Peyer's patch (tissue), 4 donors: Measurements from ENCODE around the gene PSORS1C2. TPM values are rescaled to one million over a fixed set of nuclear protein-coding genes. Genes with fewer than 3 reads are reported as not detected.
"Not testable (repeated sequence)": the region's sequence is repeated elsewhere in the genome, so short reads cannot be mapped to it uniquely, and the experiment has no call there.

Source experiments
- DNase-seq, 3 donors: peaks; one replicate each; pipeline ENCODE4 v3.0.0-alpha.2; 2017 to 2019
- H3K27ac ChIP-seq, 4 donors: fragments of 200-600 bp; sonication (generic); one replicate each; pipeline ENCODE4 v1.5.1; 2016 to 2019
- H3K27me3 ChIP-seq, 2 donors: fragments of 200-600 bp; sonication (generic); one replicate each; pipeline ENCODE4 v1.5.1; 2019
- H3K36me3 ChIP-seq, 3 donors: fragments of 200-600 bp; sonication (generic); one replicate each; pipeline ENCODE4 v1.5.1; 2016 to 2019
- H3K4me1 ChIP-seq, 4 donors: fragments of 200-600 bp; sonication (generic); one replicate each; pipeline ENCODE4 v1.5.1; 2016 to 2019
- H3K4me3 ChIP-seq, 4 donors: fragments of 200-600 bp; sonication (generic); 1 replicate in 3 of 4; 2 replicates in 1 of 4; pipeline ENCODE4 v1.5.1; 2016 to 2019; ENCODE audit warnings: mild to moderate bottlenecking in 1 of 4
- H3K9me3 ChIP-seq, 4 donors: fragments of 200-600 bp; sonication (generic); one replicate each; pipeline ENCODE4 v1.5.1; 2016 to 2019; ENCODE audit warnings: mild to moderate bottlenecking in 1 of 4
- POLR2A ChIP-seq, 2 donors: fragments of 450-650 bp; IDR thresholded peaks; one replicate each; pipeline ENCODE4 v1.5.1; 2017; ENCODE audit warnings: antibody characterized with exemption in 2 of 2, mild to moderate bottlenecking in 2 of 2, moderate library complexity in 2 of 2
- total RNA-seq, 4 donors: library from RNA; depleted of rRNA; stranded (reverse); fragments of >200 nt; gene quantifications; one replicate each; pipeline ENCODE4 v1.1.0, GENCODE V29; 2016
- TF ChIP-seq, protein P1 (sequence below), 6 experiments: fragments of 450-650 bp in 4 of 6; fragments of 200-600 bp in 2 of 6; sonication (generic) in 1 of 6; IDR thresholded peaks; one replicate each; pipeline ENCODE4 v1.5.1; 2017 to 2019; ENCODE audit warnings: antibody characterized with exemption in 6 of 6, mild to moderate bottlenecking in 3 of 6, moderate library complexity in 1 of 6

The PSORS1C2 gene
- total RNA-seq, 4 donors from 2014 or later = not detected

GRCh38 chr6:31173406-31173805 lies 34.5 kb upstream of the PSORS1C2 start:
- H3K4me3 ChIP-seq = no peak overlapping the region
- H3K27ac ChIP-seq = no peak overlapping the region
- no peaks in the 10 kb centered on the region for H3K27me3 ChIP-seq
- no peak for DNase-seq
- H3K9me3 ChIP-seq = no peaks in the 10 kb centered on the region
- TF ChIP-seq, protein P1, sequence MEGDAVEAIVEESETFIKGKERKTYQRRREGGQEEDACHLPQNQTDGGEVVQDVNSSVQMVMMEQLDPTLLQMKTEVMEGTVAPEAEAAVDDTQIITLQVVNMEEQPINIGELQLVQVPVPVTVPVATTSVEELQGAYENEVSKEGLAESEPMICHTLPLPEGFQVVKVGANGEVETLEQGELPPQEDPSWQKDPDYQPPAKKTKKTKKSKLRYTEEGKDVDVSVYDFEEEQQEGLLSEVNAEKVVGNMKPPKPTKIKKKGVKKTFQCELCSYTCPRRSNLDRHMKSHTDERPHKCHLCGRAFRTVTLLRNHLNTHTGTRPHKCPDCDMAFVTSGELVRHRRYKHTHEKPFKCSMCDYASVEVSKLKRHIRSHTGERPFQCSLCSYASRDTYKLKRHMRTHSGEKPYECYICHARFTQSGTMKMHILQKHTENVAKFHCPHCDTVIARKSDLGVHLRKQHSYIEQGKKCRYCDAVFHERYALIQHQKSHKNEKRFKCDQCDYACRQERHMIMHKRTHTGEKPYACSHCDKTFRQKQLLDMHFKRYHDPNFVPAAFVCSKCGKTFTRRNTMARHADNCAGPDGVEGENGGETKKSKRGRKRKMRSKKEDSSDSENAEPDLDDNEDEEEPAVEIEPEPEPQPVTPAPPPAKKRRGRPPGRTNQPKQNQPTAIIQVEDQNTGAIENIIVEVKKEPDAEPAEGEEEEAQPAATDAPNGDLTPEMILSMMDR (IDR thresholded peaks at IDR 0.05) = no peak
- no peak for TF ChIP-seq POLR2A (IDR thresholded peaks at IDR 0.05)
- H3K4me1 ChIP-seq = no peaks in the 10 kb centered on the region
- peaks cover 0 to 25% (median 0%) of the 10 kb centered on the region in 3 donors for H3K36me3 ChIP-seq

DNA sequence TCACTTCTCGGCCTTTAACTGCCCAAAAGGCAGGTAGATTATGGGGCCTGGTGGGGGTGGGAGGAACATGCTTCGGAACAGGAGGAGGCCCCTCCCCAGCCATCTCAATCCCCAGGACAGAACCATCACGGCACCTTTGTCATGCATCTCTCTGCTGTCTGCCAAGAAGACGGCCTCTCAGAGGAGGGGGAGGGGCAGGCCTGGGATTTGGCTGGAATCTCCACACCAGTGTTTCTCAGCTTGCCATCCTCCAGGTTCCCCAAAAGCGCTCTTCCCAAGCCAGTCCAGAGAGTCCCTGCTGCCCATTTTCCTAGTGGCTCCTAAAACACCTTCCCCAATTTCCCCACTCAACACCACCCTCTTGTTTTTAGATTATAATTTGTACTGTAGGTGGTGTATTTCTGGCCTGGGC lies 34.1 kb upstream of the PSORS1C2 start:
- Histone ChIP-seq H3K4me3 (no peak overlapping the region), H3K27me3 (no peaks in the 10 kb centered on the region), H3K4me1 (no peaks in the 10 kb centered on the region), H3K9me3 (no peaks in the 10 kb centered on the region), H3K36me3 (peaks cover 0 to 25% (median 0%) of the 10 kb centered on the region in 3 donors), H3K27ac (no peak overlapping the region)
- TF ChIP-seq, protein P1 (IDR thresholded peaks at IDR 0.05) = no peak
- no peak for TF ChIP-seq POLR2A (IDR thresholded peaks at IDR 0.05)
- no peak for DNase-seq

GRCh38 chr6:31171931-31172905 lies 33.4 kb upstream of the PSORS1C2 start:
- Histone ChIP-seq H3K4me1 (no peaks in the 10 kb centered on the region), H3K27ac (no peak overlapping the region), H3K36me3 (peaks cover 0 to 25% (median 0%) of the 10 kb centered on the region in 3 donors), H3K27me3 (no peaks in the 10 kb centered on the region), H3K9me3 (no peaks in the 10 kb centered on the region), H3K4me3 (no peak overlapping the region)
- no peak for DNase-seq
- TF ChIP-seq, protein P1 (IDR thresholded peaks at IDR 0.05) = no peak
- no peak for TF ChIP-seq POLR2A (IDR thresholded peaks at IDR 0.05)

- no peak for DNase-seq
- H3K4me1 ChIP-seq = no peaks in the 10 kb centered on the region
- H3K27me3 ChIP-seq = no peaks in the 10 kb centered on the region
- no peaks in the 10 kb centered on the region for H3K9me3 ChIP-seq
- H3K4me3 ChIP-seq = no peak overlapping the region
- H3K27ac ChIP-seq = no peak overlapping the region
- peaks cover 0 to 23% (median 0%) of the 10 kb centered on the region in 3 donors for H3K36me3 ChIP-seq
- no peak for TF ChIP-seq POLR2A (IDR thresholded peaks at IDR 0.05)
- TF ChIP-seq, protein P1 (IDR thresholded peaks at IDR 0.05) = no peak
Observed at GRCh38 chr6:31170987-31171671, 32.3 kb upstream of the PSORS1C2 start.

DNA sequence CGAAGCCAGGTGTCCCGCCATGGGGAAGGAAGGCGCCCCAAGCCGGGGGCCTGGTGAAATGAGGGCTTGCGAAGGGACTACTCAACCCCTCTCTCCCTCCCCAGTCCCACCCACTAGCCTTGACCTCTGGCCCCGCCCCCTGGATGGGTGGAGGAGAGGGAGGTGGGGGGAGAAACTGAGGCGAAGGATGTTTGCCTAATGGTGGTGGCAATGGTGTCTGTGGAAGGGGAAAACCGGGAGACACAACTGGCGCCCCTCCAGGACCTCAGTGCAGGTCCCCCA lies 31.7 kb upstream of the PSORS1C2 start, which contains the start of gene POU5F1:
TSS of gene POU5F1 (minus strand) at position 83 of the 282 bp plus-strand sequence. CDS start at position 21, 62 bp downstream.
- no peaks in the 10 kb centered on the region for H3K9me3 ChIP-seq
- H3K27me3 ChIP-seq = no peaks in the 10 kb centered on the region
- H3K4me1 ChIP-seq = no peaks in the 10 kb centered on the region
- H3K4me3 ChIP-seq = no peak within 1 kb of the TSS
- no peak within 1 kb of the TSS for H3K27ac ChIP-seq
- no peak for TF ChIP-seq POLR2A (IDR thresholded peaks at IDR 0.05)
- TF ChIP-seq, protein P1 (IDR thresholded peaks at IDR 0.05) = no peak
- no peak for DNase-seq
- H3K36me3 ChIP-seq = peaks cover 0 to 17% (median 0%) of the 10 kb centered on the region in 3 donors

- not testable (repeated sequence) for H3K27me3 ChIP-seq, DNase-seq, H3K4me3 ChIP-seq, H3K4me1 ChIP-seq, H3K9me3 ChIP-seq, H3K27ac ChIP-seq
- peaks cover 0 to 12% (median 0%) of the 10 kb centered on the region in 3 donors for H3K36me3 ChIP-seq
Observed at GRCh38 chr6:31169858-31170599, 31.2 kb upstream of the PSORS1C2 start.
